Common myeloid progenitor, CD34-positive (primary cell): ENCODE results near the gene XKR8.

Experiments used
- CTCF ChIA-PET: fragments of 350-600 bp; sonication (Branson Sonifier 250); formaldehyde crosslinking; loops from one replicate; lab custom pipeline; 2021; ENCODE audit warnings: antibody characterized with exemption; lab: Charles Lee
- POLR2A ChIA-PET: fragments of 350-600 bp; sonication (Branson Sonifier 250); formaldehyde crosslinking; loops from one replicate; lab custom pipeline; 2021; ENCODE audit warnings: antibody characterized with exemption; lab: Charles Lee
- DNase-seq, 3 donors: peaks; one replicate each; pipeline versions ENCODE4 v3.0.0 to v3.0.0-alpha.2; 2013
- H3K27ac ChIP-seq, 2 experiments: 1 replicate in 1 of 2; 2 replicates in 1 of 2; pipeline ENCODE4 v1.7.0; 2013; ENCODE audit warnings: inconsistent platforms in 2 of 2, low read length in 2 of 2, mild to moderate bottlenecking in 2 of 2, low read depth in 1 of 2, moderate library complexity in 1 of 2; ENCODE audit not compliant: severe bottlenecking in 2 of 2, insufficient read depth in 1 of 2, poor library complexity in 1 of 2
- H3K27me3 ChIP-seq, 5 experiments: replicated peaks in 2 of 5; 1 replicate in 3 of 5; 2 replicates in 2 of 5; pipeline versions ENCODE4 v1.6.1 to v1.7.0; 2013; ENCODE audit warnings: low read length in 4 of 5, mild to moderate bottlenecking in 2 of 5, moderate library complexity in 2 of 5, inconsistent platforms in 1 of 5; ENCODE audit not compliant: insufficient read depth in 5 of 5, control insufficient read depth in 4 of 5
- H3K36me3 ChIP-seq, 4 experiments: 1 replicate in 2 of 4; 2 replicates in 2 of 4; pipeline versions ENCODE4 v1.6.1 to v1.7.0; 2013; ENCODE audit warnings: low read length in 3 of 4, control low read depth in 1 of 4, mild to moderate bottlenecking in 1 of 4; ENCODE audit not compliant: control insufficient read depth in 4 of 4, insufficient read depth in 4 of 4
- H3K4me1 ChIP-seq, 4 experiments: 1 replicate in 3 of 4; 2 replicates in 1 of 4; pipeline versions ENCODE4 v1.6.1 to v1.7.1; 2013; ENCODE audit warnings: low read length in 3 of 4, mild to moderate bottlenecking in 3 of 4, control low read depth in 1 of 4, inconsistent platforms in 1 of 4, moderate library complexity in 1 of 4; ENCODE audit not compliant: control insufficient read depth in 4 of 4, insufficient read depth in 4 of 4; ENCODE audit errors: control extremely low read depth in 1 of 4
- H3K4me3 ChIP-seq, 7 experiments: 1 replicate in 4 of 7; 2 replicates in 3 of 7; pipeline versions ENCODE4 v1.5.1 to v1.7.0; 2013; ENCODE audit warnings: mild to moderate bottlenecking in 7 of 7, low read length in 6 of 7, moderate library complexity in 6 of 7, inconsistent platforms in 2 of 7, low read depth in 2 of 7, control low read depth in 1 of 7; ENCODE audit not compliant: insufficient read depth in 4 of 7, control insufficient read depth in 1 of 7; ENCODE audit errors: extremely low read depth in 1 of 7
- H3K9me3 ChIP-seq, 5 experiments: 1 replicate in 4 of 5; 2 replicates in 1 of 5; pipeline versions ENCODE4 v1.6.1 to v1.7.1; 2013; ENCODE audit warnings: low read length in 4 of 5, mild to moderate bottlenecking in 2 of 5, inconsistent platforms in 1 of 5, low read depth in 1 of 5, moderate library complexity in 1 of 5; ENCODE audit not compliant: control insufficient read depth in 4 of 5, insufficient read depth in 2 of 5; ENCODE audit errors: control extremely low read depth in 1 of 5
- WGBS: methylation state at CpG from one replicate; pipeline ENCODE4 v1.1.5; 2013; ENCODE audit not compliant: insufficient coverage; 5-methylcytosine and 5-hydroxymethylcytosine counted together

The XKR8 gene

GRCh38 chr1:27952147-27952546 lies 7.6 kb upstream of the XKR8 start:
- 100% methylated on average over 2 of the region's 3 CpGs for WGBS
- Histone ChIP-seq H3K27me3 (no peaks in the 10 kb centered on the region), H3K36me3 (peaks cover 0 to 7% (median 1%) of the 10 kb centered on the region in 4 experiments), H3K9me3 (no peaks in the 10 kb centered on the region), H3K27ac (no peak overlapping the region), H3K4me3 (no peak overlapping the region), H3K4me1 (no peaks in the 10 kb centered on the region)
- ChIA-PET POLR2A (no interaction called here), CTCF (interaction anchor here (0.9 to 3.1 kb wide), 5 partner anchors 8 to 181 kb away, joined by 3 to 14 read pairs (median 4); partner anchors contain the start of gene XKR8)
- DNase-seq = no peak

- DNase-seq = no peak
- Histone ChIP-seq H3K27ac (no peak overlapping the region), H3K4me3 (no peak overlapping the region), H3K9me3 (no peaks in the 10 kb centered on the region), H3K36me3 (peaks cover 0 to 4% (median 0%) of the 10 kb centered on the region in 4 experiments), H3K4me1 (peaks cover 0 to 6% (median 2%) of the 10 kb centered on the region in 4 experiments), H3K27me3 (no peaks in the 10 kb centered on the region)
- ChIA-PET POLR2A (no interaction called here), CTCF (interaction anchor here (0.7 to 2.6 kb wide), 4 partner anchors 9 to 26 kb away, joined by 3 to 7 read pairs (median 4); no protein-coding TSS in a partner anchor)
- 97% methylated on average over 9 of the region's 10 CpGs for WGBS
Measured at GRCh38 chr1:27954186-27954585, 5.6 kb upstream of the XKR8 start.

GRCh38 chr1:27955076-27955475 lies 4.7 kb upstream of the XKR8 start:
- POLR2A ChIA-PET = no interaction called here
- no peak for DNase-seq
- H3K27me3 ChIP-seq = no peaks in the 10 kb centered on the region
- no peak overlapping the region for H3K27ac ChIP-seq
- H3K4me3 ChIP-seq = no peak overlapping the region
- peaks cover 0 to 10% (median 7%) of the 10 kb centered on the region in 4 experiments for H3K4me1 ChIP-seq
- WGBS = 97% methylated on average over 6 of the region's 6 CpGs
- CTCF ChIA-PET = interaction anchor here (1.1 to 2.6 kb wide), 4 partner anchors 9 to 85 kb away, joined by 3 to 7 read pairs (median 4); no protein-coding TSS in a partner anchor
- H3K36me3 ChIP-seq = no peaks in the 10 kb centered on the region
- H3K9me3 ChIP-seq = no peaks in the 10 kb centered on the region

- Histone ChIP-seq H3K27ac (no peak overlapping the region), H3K36me3 (no peaks in the 10 kb centered on the region), H3K4me1 (peaks cover 2 to 26% (median 23%) of the 10 kb centered on the region in 4 experiments), H3K27me3 (no peaks in the 10 kb centered on the region), H3K9me3 (no peaks in the 10 kb centered on the region), H3K4me3 (no peak overlapping the region)
- WGBS = 90% methylated on average over 6 of the region's 6 CpGs
- ChIA-PET POLR2A (interaction anchor here (0.6 kb wide), 1 partner anchor 23 kb away, joined by 3 read pairs; no protein-coding TSS in a partner anchor), CTCF (interaction anchor here (0.9 to 2.5 kb wide), 4 partner anchors 11 to 87 kb away, joined by 3 to 12 read pairs (median 4); no protein-coding TSS in a partner anchor)
- DNase-seq = no peak
Measured at GRCh38 chr1:27956761-27957160, 3.0 kb upstream of the XKR8 start.

- CTCF ChIA-PET = interaction anchor here (0.9 to 7.9 kb wide), 5 partner anchors 12 to 22 kb away, joined by 3 to 40 read pairs (median 12); no protein-coding TSS in a partner anchor
- POLR2A ChIA-PET = no interaction called here
- Histone ChIP-seq H3K27ac (no peak overlapping the region), H3K4me1 (peaks cover 2 to 26% (median 23%) of the 10 kb centered on the region in 4 experiments), H3K27me3 (no peaks in the 10 kb centered on the region), H3K4me3 (no peak overlapping the region), H3K36me3 (no peaks in the 10 kb centered on the region), H3K9me3 (no peaks in the 10 kb centered on the region)
- WGBS = 94% methylated on average over 2 of the region's 5 CpGs
- DNase-seq = no peak
Measured at GRCh38 chr1:27957655-27958054, 2.1 kb upstream of the XKR8 start.

- H3K9me3 ChIP-seq = no peaks in the 10 kb centered on the region
- ChIA-PET CTCF (interaction anchor here (0.9 to 7.9 kb wide), 7 partner anchors 10 to 194 kb away, joined by 3 to 40 read pairs (median 5); no protein-coding TSS in a partner anchor), POLR2A (no interaction called here)
- H3K27me3 ChIP-seq = no peaks in the 10 kb centered on the region
- H3K36me3 ChIP-seq = peaks cover 0 to 5% (median 4%) of the 10 kb centered on the region in 4 experiments
- peaks cover 2 to 28% (median 23%) of the 10 kb centered on the region in 4 experiments for H3K4me1 ChIP-seq
- no peak overlapping the region for H3K27ac ChIP-seq
- DNase-seq = no peak
- WGBS = 99% methylated on average over 23 of the region's 26 CpGs
- peak overlapping the region in 1 of 7 experiments; percentile 4 for H3K4me3 ChIP-seq
Measured at GRCh38 chr1:27958513-27958912, 1.3 kb upstream of the XKR8 start.
